ENCODE results near the gene NKD1. TPM values are rescaled to one million over a fixed set of nuclear protein-coding genes. Genes with fewer than 3 reads are reported as not detected.

NKD1 gene
- total RNA-seq, 1 experiment from 2014 or later: 11.4 TPM

GRCh38 chr16:50688867-50689266 lies 140.7 kb downstream of the NKD1 start:
- ChIA-PET RAD21 (ENCODE audit: low non-redundant PET in 1 of 2, low total read pairs in 2 of 2, uncharacterized antibody in 2 of 2, unreplicated experiment in 2 of 2) (no interaction called here), POLR2A (no interaction called here), CTCF (no interaction called here)
- Histone ChIP-seq H3K36me3 (ENCODE audit: control insufficient read depth in 1 of 2, insufficient read depth in 2 of 2, low read length in 2 of 2) (no peaks in the 10 kb centered on the region), H3K9me2 (ENCODE audit: insufficient read depth) (no peaks in the 10 kb centered on the region), H3K4me1 (ENCODE audit: control insufficient read depth in 1 of 2, insufficient read depth in 2 of 2, low read length in 2 of 2) (peaks cover 2 to 9% of the 10 kb centered on the region in 2 experiments; a peak in 2 of 4 replicates), H3K9ac (ENCODE audit: low read length) (no peak overlapping the region), H3K9me3 (ENCODE audit: control insufficient read depth in 1 of 2, insufficient read depth in 1 of 2, low read depth in 1 of 2, low read length in 2 of 2) (no peaks in the 10 kb centered on the region), H2AFZ (ENCODE audit: low read depth, low read length, poor library complexity, severe bottlenecking) (no peak overlapping the region), H3K4me3 (replicated peaks in 1 of 2; ENCODE audit: low read depth in 1 of 2, low read length in 2 of 2) (no peak overlapping the region), H3K4me2 (ENCODE audit: low read length) (no peak overlapping the region), H4K20me1 (ENCODE audit: insufficient read depth) (no peaks in the 10 kb centered on the region), H3K27me3 (ENCODE audit: insufficient read depth, low read length) (no peaks in the 10 kb centered on the region), H3K27ac (ENCODE audit: low read depth, low read length) (no peak overlapping the region), H3K79me2 (ENCODE audit: insufficient read depth, low read length) (no peaks in the 10 kb centered on the region)
- TF ChIP-seq REST (IDR thresholded peaks at IDR 0.05; ENCODE audit: low read depth) (no peak), ATF3 (IDR thresholded peaks at IDR 0.05) (no peak), EZH2phosphoT487 (IDR thresholded peaks at IDR 0.05; ENCODE audit: borderline replicate concordance) (no peak), EGR1 (IDR thresholded peaks at IDR 0.05; ENCODE audit: low read depth) (no peak), RAD21 (IDR thresholded peaks at IDR 0.05; ENCODE audit: low read depth) (no peak), JUND (IDR thresholded peaks at IDR 0.05) (no peak), ZBTB33 (IDR thresholded peaks at IDR 0.05; ENCODE audit: extremely low read depth, insufficient replicate concordance, low read length) (no peak), SRF (IDR thresholded peaks at IDR 0.05; ENCODE audit: low read depth) (no peak), CBX3 (IDR thresholded peaks at IDR 0.05; ENCODE audit: low read depth) (no peak), FOSL1 (IDR thresholded peaks at IDR 0.05; ENCODE audit: low read depth) (no peak), TCF7L2 (IDR thresholded peaks at IDR 0.05; ENCODE audit: borderline replicate concordance, extremely low read depth, insufficient read depth, insufficient read length) (no peak), ZNF274 (IDR thresholded peaks at IDR 0.05; ENCODE audit: low read depth, low read length) (no peak), POLR2A (IDR thresholded peaks at IDR 0.05; ENCODE audit: borderline replicate concordance, extremely low read depth, insufficient read depth, insufficient read length) (no peak), CEBPB (IDR thresholded peaks at IDR 0.05; ENCODE audit: low read depth) (no peak), EZH2 (IDR thresholded peaks at IDR 0.05) (no peak)
- BruUV-seq (replicated peaks): no TSS peak
- ATAC-seq (no peak), DNase-seq (ENCODE audit: low read depth, low spot score) (no peak)
- intact Hi-C loops (cut with micrococcal nuclease): no loop called here
